ENCODE measurements around the gene BCKDHB. TPM values are rescaled to one million over a fixed set of nuclear protein-coding genes. Genes with fewer than 3 reads are reported as not detected.
A peak's percentile ranks its signal among the peaks of the same experiment; 100 is the strongest.
"Not testable (repeated sequence)": the region's sequence is repeated elsewhere in the genome, so short reads cannot be mapped to it uniquely, and the experiment has no call there.

BCKDHB gene
- total and polyA plus RNA-seq, 4 donors: 22.9 to 36.0 (median 28.9) TPM

DNA sequence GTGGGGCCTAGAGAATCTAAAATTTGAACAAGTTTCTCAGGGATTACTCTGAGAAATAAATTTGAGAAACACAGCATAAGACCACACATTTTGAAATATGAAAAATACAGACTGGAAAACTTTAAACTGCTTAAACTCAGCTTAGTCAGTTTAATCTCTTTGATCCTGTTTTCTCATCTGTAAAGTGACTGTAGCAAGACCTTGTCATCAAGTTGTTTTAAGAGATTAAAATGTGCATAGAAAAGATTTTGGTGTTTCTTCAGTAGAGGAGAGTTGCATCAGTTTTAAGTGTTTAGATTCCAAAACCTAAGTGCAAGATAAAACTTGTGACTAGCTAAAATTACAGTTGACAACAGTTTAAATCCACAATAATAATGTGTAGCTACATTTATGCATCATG is 8.1 kb upstream of the BCKDHB start:
- no peak for DNase-seq (ENCODE audit: low read depth in 4 of 6, low spot score in 6 of 6)
- Histone ChIP-seq H3K4me3 (ENCODE audit: low read depth, low read length) (no peak overlapping the region), H3K9me3 (ENCODE audit: control insufficient read depth, insufficient read depth, low read length) (no peaks in the 10 kb centered on the region), H3K27me3 (ENCODE audit: control insufficient read depth, insufficient read depth, low read length) (no peaks in the 10 kb centered on the region), H3K4me1 (ENCODE audit: control insufficient read depth, insufficient read depth, low read length) (no peaks in the 10 kb centered on the region), H3K36me3 (ENCODE audit: control insufficient read depth, insufficient read depth, low read length) (no peaks in the 10 kb centered on the region), H3K27ac (ENCODE audit: low read depth, low read length) (no peak overlapping the region)

- Histone ChIP-seq H3K4me1 (ENCODE audit: control insufficient read depth, insufficient read depth, low read length) (peaks cover 3% of the 10 kb centered on the region), H3K4me3 (ENCODE audit: low read depth, low read length) (no peak overlapping the region), H3K27me3 (ENCODE audit: control insufficient read depth, insufficient read depth, low read length) (no peaks in the 10 kb centered on the region), H3K27ac (ENCODE audit: low read depth, low read length) (no peak overlapping the region), H3K36me3 (ENCODE audit: control insufficient read depth, insufficient read depth, low read length) (no peaks in the 10 kb centered on the region), H3K9me3 (ENCODE audit: control insufficient read depth, insufficient read depth, low read length) (no peaks in the 10 kb centered on the region)
- no peak for DNase-seq (ENCODE audit: low read depth in 4 of 6, low spot score in 6 of 6)
Observed at GRCh38 chr6:80104520-80104919, 2.0 kb upstream of the BCKDHB start.

DNA sequence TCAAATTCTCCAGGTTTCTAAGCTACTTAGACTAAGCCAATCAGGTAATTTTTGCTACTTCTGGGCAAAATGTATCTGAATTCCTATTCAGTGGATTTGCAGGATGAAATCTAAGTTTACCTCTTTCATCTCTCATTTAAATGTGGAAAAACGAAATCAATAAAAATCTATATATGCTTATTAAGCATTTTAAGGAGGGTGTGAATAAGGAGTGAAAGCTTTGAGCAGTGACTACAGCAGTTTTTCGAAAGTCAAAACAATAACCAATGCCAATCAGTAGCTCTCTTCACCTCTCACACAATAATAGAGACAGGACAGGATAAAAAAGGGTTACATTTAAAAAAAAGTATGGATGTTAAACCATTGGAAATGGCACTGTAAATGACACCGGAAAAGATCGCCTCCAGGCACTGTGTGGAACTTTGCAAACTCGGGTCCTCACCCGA is 476 bp upstream of the BCKDHB start:
- Histone ChIP-seq H3K27ac (ENCODE audit: low read depth, low read length) (peak overlapping the region; percentile 69), H3K27me3 (ENCODE audit: control insufficient read depth, insufficient read depth, low read length) (no peaks in the 10 kb centered on the region), H3K4me1 (ENCODE audit: control insufficient read depth, insufficient read depth, low read length) (peaks cover 3% of the 10 kb centered on the region), H3K4me3 (ENCODE audit: low read depth, low read length) (peak overlapping the region; percentile 76), H3K9me3 (ENCODE audit: control insufficient read depth, insufficient read depth, low read length) (no peaks in the 10 kb centered on the region), H3K36me3 (ENCODE audit: control insufficient read depth, insufficient read depth, low read length) (no peaks in the 10 kb centered on the region)
- WGBS (ENCODE audit: insufficient coverage): 0% methylated on average over 4 of the region's 6 CpGs
- peak in 1 of 6 donors; percentile 4 for DNase-seq (ENCODE audit: low read depth in 4 of 6, low spot score in 6 of 6)

DNA sequence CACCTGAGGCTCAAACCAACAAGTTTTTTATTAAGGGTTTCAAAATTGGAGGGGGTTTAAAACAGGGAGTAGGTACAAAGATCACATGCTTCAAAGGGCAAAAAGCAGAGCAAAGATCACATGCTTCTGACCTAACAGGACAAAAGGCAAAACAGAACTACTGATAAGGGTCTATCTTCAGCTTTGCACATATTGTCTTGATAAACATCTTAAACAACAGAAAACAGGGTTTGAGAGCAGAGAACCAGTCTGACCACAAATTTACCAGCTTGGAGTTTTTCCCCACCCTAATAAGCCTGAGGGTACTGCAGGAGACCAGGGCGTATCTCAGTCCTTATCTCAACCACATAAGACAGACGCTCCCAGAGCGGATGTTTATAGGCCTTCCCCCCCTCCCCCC is 16.1 kb downstream of the BCKDHB start:
- H3K27me3 ChIP-seq (ENCODE audit: control insufficient read depth, insufficient read depth, low read length); H3K36me3 ChIP-seq (ENCODE audit: control insufficient read depth, insufficient read depth, low read length); H3K4me3 ChIP-seq (ENCODE audit: low read depth, low read length); H3K27ac ChIP-seq (ENCODE audit: low read depth, low read length); H3K9me3 ChIP-seq (ENCODE audit: control insufficient read depth, insufficient read depth, low read length); DNase-seq (ENCODE audit: low read depth in 4 of 6, low spot score in 6 of 6); H3K4me1 ChIP-seq (ENCODE audit: control insufficient read depth, insufficient read depth, low read length): not testable (repeated sequence)
- no CpG with 5 or more reads among the region's 3 CpGs for WGBS (ENCODE audit: insufficient coverage)

GRCh38 chr6:80126657-80127345 is 20.3 kb downstream of the BCKDHB start:
- WGBS (ENCODE audit: insufficient coverage): 93% methylated on average over 2 of the region's 5 CpGs
- Histone ChIP-seq H3K36me3 (ENCODE audit: control insufficient read depth, insufficient read depth, low read length) (no peaks in the 10 kb centered on the region), H3K27me3 (ENCODE audit: control insufficient read depth, insufficient read depth, low read length) (no peaks in the 10 kb centered on the region), H3K9me3 (ENCODE audit: control insufficient read depth, insufficient read depth, low read length) (no peaks in the 10 kb centered on the region), H3K4me1 (ENCODE audit: control insufficient read depth, insufficient read depth, low read length) (no peaks in the 10 kb centered on the region), H3K27ac (ENCODE audit: low read depth, low read length) (no peak overlapping the region), H3K4me3 (ENCODE audit: low read depth, low read length) (no peak overlapping the region)
- no peak for DNase-seq (ENCODE audit: low read depth in 4 of 6, low spot score in 6 of 6)

DNA sequence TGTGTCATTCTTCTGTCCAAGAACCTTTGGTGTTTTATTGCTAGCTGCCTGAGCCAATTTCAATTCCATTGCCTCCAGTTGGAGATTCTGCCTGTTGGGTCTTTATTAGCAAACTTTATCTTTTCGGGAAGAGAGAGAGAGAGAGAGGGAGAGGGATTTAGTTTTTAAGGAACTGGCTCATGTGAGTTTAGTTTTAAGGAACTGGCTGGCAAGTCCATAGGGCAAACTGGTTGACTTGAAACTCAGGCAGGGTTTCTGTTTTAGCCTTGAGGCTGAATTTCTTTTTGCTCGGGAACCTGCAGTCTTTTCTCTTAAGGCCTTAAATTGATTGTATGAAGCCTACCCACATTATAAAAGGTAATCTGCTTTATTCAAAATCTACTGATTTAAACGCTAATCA is 23.0 kb downstream of the BCKDHB start:
- Histone ChIP-seq H3K9me3 (ENCODE audit: control insufficient read depth, insufficient read depth, low read length) (no peaks in the 10 kb centered on the region), H3K27ac (ENCODE audit: low read depth, low read length) (no peak overlapping the region), H3K4me1 (ENCODE audit: control insufficient read depth, insufficient read depth, low read length) (no peaks in the 10 kb centered on the region), H3K4me3 (ENCODE audit: low read depth, low read length) (no peak overlapping the region), H3K36me3 (ENCODE audit: control insufficient read depth, insufficient read depth, low read length) (no peaks in the 10 kb centered on the region), H3K27me3 (ENCODE audit: control insufficient read depth, insufficient read depth, low read length) (no peaks in the 10 kb centered on the region)
- no peak for DNase-seq (ENCODE audit: low read depth in 4 of 6, low spot score in 6 of 6)
- WGBS (ENCODE audit: insufficient coverage): 92% methylated on average over 1 of the region's 3 CpGs

DNA sequence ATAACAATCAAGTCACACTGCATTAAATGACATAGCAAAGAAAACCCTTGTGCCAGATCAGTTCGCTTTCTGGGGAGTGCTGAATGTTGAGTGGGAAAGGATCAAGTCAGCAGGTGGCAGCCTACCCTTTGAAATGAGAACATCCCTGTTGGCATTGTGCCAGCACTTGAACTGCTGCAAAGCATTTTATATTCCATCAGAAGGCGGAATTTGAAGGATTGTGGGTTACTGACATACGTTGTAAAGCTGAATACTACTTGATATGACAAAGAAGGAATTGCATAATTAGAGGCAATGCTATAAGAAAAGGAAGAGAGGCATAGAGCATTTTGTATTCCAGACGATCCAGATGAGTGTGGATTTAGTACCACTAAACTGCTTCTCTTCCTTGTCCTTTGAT is 26.5 kb downstream of the BCKDHB start:
- peak; percentile 56 to 96 (median 68) for DNase-seq (ENCODE audit: low read depth in 4 of 6, low spot score in 6 of 6)
- Histone ChIP-seq H3K9me3 (ENCODE audit: control insufficient read depth, insufficient read depth, low read length) (no peaks in the 10 kb centered on the region), H3K27me3 (ENCODE audit: control insufficient read depth, insufficient read depth, low read length) (no peaks in the 10 kb centered on the region), H3K36me3 (ENCODE audit: control insufficient read depth, insufficient read depth, low read length) (no peaks in the 10 kb centered on the region), H3K27ac (ENCODE audit: low read depth, low read length) (no peak overlapping the region), H3K4me3 (ENCODE audit: low read depth, low read length) (no peak overlapping the region), H3K4me1 (ENCODE audit: control insufficient read depth, insufficient read depth, low read length) (no peaks in the 10 kb centered on the region)
- WGBS (ENCODE audit: insufficient coverage): no CpG with 5 or more reads among the region's 4 CpGs

- no peak overlapping the region for H3K27ac ChIP-seq (ENCODE audit: low read depth, low read length)
- no peak for DNase-seq (ENCODE audit: low read depth in 4 of 6, low spot score in 6 of 6)
- H3K4me1 ChIP-seq (ENCODE audit: control insufficient read depth, insufficient read depth, low read length): no peaks in the 10 kb centered on the region
- no peaks in the 10 kb centered on the region for H3K27me3 ChIP-seq (ENCODE audit: control insufficient read depth, insufficient read depth, low read length)
- H3K9me3 ChIP-seq (ENCODE audit: control insufficient read depth, insufficient read depth, low read length): no peaks in the 10 kb centered on the region
- no peak overlapping the region for H3K4me3 ChIP-seq (ENCODE audit: low read depth, low read length)
- no peaks in the 10 kb centered on the region for H3K36me3 ChIP-seq (ENCODE audit: control insufficient read depth, insufficient read depth, low read length)
- no CpG with 5 or more reads among the region's 1 CpG for WGBS (ENCODE audit: insufficient coverage)
Observed at GRCh38 chr6:80134065-80134464, 27.6 kb downstream of the BCKDHB start.

DNA sequence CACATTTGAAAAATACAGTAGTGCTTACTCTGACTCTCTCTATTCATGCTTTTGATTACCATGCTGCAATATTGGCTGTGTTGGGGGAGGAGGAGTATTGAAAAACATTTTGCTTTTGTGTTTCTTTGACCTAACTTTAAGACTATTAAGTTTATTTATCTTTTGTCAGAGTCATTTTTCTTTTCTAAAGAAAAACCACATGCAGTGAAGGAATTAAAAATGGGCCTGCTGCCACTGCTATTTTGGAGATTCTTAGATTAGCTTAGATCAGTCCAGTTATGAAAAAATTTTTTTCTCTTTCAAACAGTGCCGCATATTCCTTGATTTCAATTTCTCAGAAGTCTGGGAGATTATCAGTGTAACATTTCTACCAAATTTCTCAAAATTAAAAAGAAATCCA is 36.1 kb downstream of the BCKDHB start:
- WGBS (ENCODE audit: insufficient coverage): no CpG with 5 or more reads among the region's 1 CpG
- H3K27me3 ChIP-seq (ENCODE audit: control insufficient read depth, insufficient read depth, low read length): no peaks in the 10 kb centered on the region

DNA sequence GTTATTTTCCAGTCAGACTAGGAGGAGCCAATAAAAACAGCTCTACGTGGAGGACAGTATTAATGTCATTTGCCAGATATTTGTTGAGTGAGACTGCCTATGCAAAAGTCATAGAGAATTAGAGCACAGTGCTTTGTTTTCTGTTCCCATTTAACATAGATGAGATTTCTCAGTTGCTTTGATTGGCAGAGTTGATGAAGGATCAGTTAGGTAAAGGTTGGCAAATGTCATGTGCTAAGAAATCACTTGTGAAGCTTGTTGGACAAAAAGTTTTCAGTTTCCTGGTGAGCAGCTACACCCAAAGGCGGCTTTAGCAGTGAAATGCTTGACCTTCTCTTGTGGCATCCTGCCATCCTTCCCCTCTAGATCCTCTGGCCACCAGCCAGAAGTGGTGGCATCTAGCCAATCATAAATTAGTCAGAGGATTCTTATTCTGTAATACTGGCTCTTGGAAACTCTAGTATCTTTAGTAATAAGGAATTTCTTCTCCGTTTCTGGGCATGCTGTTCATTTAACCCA is 37.0 kb downstream of the BCKDHB start:
- Histone ChIP-seq H3K9me3 (ENCODE audit: control insufficient read depth, insufficient read depth, low read length) (no peaks in the 10 kb centered on the region), H3K36me3 (ENCODE audit: control insufficient read depth, insufficient read depth, low read length) (no peaks in the 10 kb centered on the region), H3K4me1 (ENCODE audit: control insufficient read depth, insufficient read depth, low read length) (no peaks in the 10 kb centered on the region), H3K4me3 (ENCODE audit: low read depth, low read length) (no peak overlapping the region), H3K27me3 (ENCODE audit: control insufficient read depth, insufficient read depth, low read length) (no peaks in the 10 kb centered on the region), H3K27ac (ENCODE audit: low read depth, low read length) (peak overlapping the region; percentile 2)
- WGBS (ENCODE audit: insufficient coverage): 16% methylated on average over 2 of the region's 3 CpGs
- DNase-seq (ENCODE audit: low read depth in 4 of 6, low spot score in 6 of 6): peak; percentile 53 to 91 (median 61)

More for the DNA sequence above, 36.1 kb downstream of the BCKDHB start:
- Histone ChIP-seq H3K27ac (ENCODE audit: low read depth, low read length) (no peak overlapping the region), H3K4me3 (ENCODE audit: low read depth, low read length) (no peak overlapping the region), H3K36me3 (ENCODE audit: control insufficient read depth, insufficient read depth, low read length) (no peaks in the 10 kb centered on the region), H3K9me3 (ENCODE audit: control insufficient read depth, insufficient read depth, low read length) (no peaks in the 10 kb centered on the region), H3K4me1 (ENCODE audit: control insufficient read depth, insufficient read depth, low read length) (no peaks in the 10 kb centered on the region)
- peak in 1 of 6 donors; percentile 11 for DNase-seq (ENCODE audit: low read depth in 4 of 6, low spot score in 6 of 6)

All from spinal cord (tissue), 10 donors.